GM23248 (cell line): ENCODE data around the gene MYLK3.

ENCODE experiments used
- EZH2 ChIP-seq: fragments of 200-600 bp; sonication (generic); IDR thresholded peaks from 2 replicates; pipeline ENCODE4 v1.6.1; 2018; ENCODE audit warnings: antibody characterized with exemption, mild to moderate bottlenecking; ENCODE audit not compliant: insufficient read depth, poor library complexity, severe bottlenecking
- EZH2phosphoT487 ChIP-seq: fragments of 200-600 bp; sonication (generic); IDR thresholded peaks from 2 replicates; pipeline ENCODE4 v1.6.1; 2018; ENCODE audit warnings: antibody characterized with exemption, moderate library complexity, mild to moderate bottlenecking, low read depth; ENCODE audit not compliant: insufficient read depth

- TF ChIP-seq EZH2 (no peak), EZH2phosphoT487 (no peak)
Measured at GRCh38 chr16:46691726-46692125, 56.4 kb downstream of the MYLK3 start.
